GM21619 (cell line): ENCODE results near the gene WNT4.

ENCODE experiments used
- ATAC-seq: cut with Tn5 transposase; IDR thresholded peaks from one replicate; pipeline ENCODE4 v1.9.1; 2021; ENCODE audit not compliant: unreplicated experiment

Gene WNT4

GRCh38 chr1:22089134-22089571, 53.7 kb downstream of the WNT4 start:
- ATAC-seq: no peak

DNA sequence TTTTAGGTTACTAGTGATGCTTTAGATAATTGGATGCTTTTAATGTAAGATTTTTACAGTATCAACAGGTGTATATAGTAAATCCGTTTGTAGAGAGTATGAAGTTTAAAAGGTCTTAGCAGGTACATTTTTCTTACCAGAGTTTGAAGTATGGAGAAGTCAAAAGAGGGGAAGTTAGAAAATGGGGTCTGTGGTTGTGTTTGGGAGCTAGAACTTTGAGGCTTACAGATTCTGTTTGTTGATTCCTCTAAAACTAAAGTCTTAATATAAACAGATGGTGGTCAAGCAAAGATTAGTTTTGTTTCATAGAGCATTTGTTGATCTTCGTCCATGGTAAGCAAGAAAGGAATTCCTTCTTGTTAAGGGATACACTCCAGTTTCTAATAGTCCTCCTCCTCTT, 54.6 kb downstream of the WNT4 start:
- ATAC-seq: no peak

DNA sequence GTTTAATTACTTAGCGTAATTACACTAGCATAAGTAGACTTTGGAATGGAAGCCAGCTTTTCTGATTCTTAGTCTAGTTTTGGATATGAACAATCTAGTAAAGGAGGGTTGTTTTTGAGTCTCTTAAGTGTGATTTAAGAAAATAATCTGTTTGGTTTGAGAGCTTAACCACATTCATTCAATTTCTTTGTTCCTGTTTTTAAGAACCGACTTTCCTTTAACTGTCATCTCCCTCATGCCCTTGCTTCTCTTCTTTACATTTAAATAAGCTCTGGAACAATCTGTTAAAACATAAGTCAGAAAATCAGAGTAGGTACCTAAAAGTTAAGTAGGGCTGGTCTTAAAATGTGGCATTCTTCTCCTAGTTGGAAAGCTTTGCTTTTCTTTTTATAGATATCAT, 62.7 kb downstream of the WNT4 start:
- ATAC-seq: no peak

DNA sequence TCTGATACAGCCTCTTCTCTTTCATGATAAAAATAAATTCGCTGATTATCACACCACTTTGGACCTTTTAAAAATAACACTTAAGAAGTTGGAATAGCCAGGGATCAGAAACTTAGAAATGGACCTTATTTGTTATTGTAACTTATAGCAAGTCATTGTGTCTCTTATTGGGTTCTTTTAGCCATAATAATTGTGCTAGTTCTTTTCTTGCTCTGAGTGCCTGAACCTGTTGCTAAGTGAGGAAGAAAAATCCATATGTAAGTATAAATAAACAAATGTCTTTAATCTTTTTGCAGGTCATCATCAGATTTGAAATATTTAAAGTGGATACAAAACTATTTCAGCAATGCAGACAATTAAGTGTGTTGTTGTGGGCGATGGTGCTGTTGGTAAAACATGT, 64.8 kb downstream of the WNT4 start:
- no peak for ATAC-seq

- no peak for ATAC-seq
Observed at GRCh38 chr1:22077728-22078127, 65.2 kb downstream of the WNT4 start.

DNA sequence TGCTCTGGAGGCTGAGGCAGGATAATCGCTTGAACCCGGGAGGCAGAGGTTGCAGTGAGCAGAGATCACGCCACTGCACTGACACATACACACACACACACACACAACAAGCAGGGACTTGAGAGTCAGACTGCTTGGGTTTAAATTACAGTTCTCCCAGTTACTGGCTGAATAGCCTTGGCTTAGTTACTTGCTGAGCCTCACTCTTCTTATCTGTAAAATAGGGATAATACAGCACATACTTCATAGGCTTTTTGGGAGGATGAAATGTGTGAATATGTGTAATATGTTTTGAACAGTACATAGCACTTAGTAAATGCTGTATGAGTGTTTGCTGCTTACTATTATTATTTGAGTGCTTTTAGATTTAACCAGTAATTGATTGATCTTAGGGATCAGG, 66.6 kb downstream of the WNT4 start:
- ATAC-seq: no peak

DNA sequence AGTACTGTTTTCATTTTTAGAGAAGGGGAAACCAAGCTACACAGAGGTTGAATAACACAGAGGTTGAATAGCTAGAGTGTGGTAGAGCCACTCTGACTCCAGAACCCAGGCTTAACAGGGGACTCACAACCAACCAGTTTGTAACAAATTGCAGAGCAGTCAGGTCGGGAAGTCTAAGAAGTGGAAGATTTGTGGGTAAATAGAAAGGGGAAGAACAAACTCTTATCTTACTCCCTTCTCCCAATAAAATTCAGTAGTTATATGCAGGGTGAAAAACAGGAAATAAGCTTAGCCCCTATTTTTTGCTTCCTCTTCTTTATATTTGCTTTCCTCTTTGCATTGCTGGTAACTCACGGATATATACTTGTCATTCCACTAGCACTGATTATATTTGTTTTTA, 67.2 kb downstream of the WNT4 start:
- no peak for ATAC-seq

DNA sequence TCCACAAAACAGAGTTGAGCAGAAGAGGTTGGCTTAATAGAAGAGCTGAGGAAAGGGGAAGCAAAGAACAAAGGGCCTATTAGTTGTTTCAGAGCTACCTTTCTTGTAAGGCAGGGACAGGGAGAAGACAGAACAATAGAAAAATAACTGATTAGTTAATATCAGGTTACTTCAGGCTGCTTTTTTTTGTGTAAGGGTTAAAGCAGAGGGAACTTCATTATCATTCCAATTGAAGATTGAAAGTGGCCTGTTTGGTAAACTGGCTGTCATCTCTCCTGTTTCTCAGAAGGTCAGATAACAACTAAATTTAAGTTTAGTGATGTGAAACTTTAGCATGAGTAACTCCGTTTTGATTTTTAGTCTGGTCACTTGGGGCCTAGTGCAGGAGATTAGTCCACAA, 68.1 kb downstream of the WNT4 start:
- ATAC-seq: no peak

- no peak for ATAC-seq
Observed at GRCh38 chr1:22071511-22071910, 71.4 kb downstream of the WNT4 start.
